Stimulated activated CD8-positive, alpha-beta memory T cell treated with anti-CD3 and anti-CD28 coated beads, Interleukin-2, amount 100 ng/mL, for 1 hour (primary cell): ENCODE measurements around the gene SLC9A5.

Source experiments
- DNase-seq, 2 donors: peaks; one replicate each; pipeline ENCODE4 v3.0.0-alpha.2; 2020; ENCODE audit warnings: low read depth in 2 of 2

Gene SLC9A5

GRCh38 chr16:67240506-67240905 is 8.3 kb upstream of the SLC9A5 start:
- no peak for DNase-seq

GRCh38 chr16:67241008-67241900 is 7.5 kb upstream of the SLC9A5 start:
- no peak for DNase-seq

GRCh38 chr16:67242138-67242730 is 6.5 kb upstream of the SLC9A5 start:
- no peak for DNase-seq

GRCh38 chr16:67243481-67243880 is 5.3 kb upstream of the SLC9A5 start:
- no peak for DNase-seq

GRCh38 chr16:67244387-67245185 is 4.2 kb upstream of the SLC9A5 start:
- DNase-seq, result peak; percentile 62 to 67

- no peak for DNase-seq
These were observed 3.6 kb upstream of the SLC9A5 start for GRCh38 chr16:67245186-67245585.

GRCh38 chr16:67245674-67246080 is 3.1 kb upstream of the SLC9A5 start:
- no peak for DNase-seq

- DNase-seq, result peak in 1 of 2 donors; percentile 35
These were observed 2.6 kb upstream of the SLC9A5 start for GRCh38 chr16:67246081-67246755.

- DNase-seq, result peak in 1 of 2 donors; percentile 15
These were observed 2.0 kb upstream of the SLC9A5 start for GRCh38 chr16:67246756-67247191.

- peak; percentile 93 to 95 for DNase-seq
These were observed 1.3 kb upstream of the SLC9A5 start, which contains the start of gene FHOD1 for GRCh38 chr16:67247192-67248072. TSS of gene FHOD1 (minus strand) at chr16:67247481. CDS start at chr16:67247410, 71 bp downstream.

GRCh38 chr16:67248073-67248400 is 742 bp upstream of the SLC9A5 start:
- no peak for DNase-seq

GRCh38 chr16:67249178-67250044 is 632 bp downstream of the SLC9A5 start:
- DNase-seq, result no peak

- DNase-seq, result no peak
These were observed 1.2 kb downstream of the SLC9A5 start for GRCh38 chr16:67250045-67250327.

- no peak for DNase-seq
These were observed 4.1 kb downstream of the SLC9A5 start for GRCh38 chr16:67252609-67253497.

- DNase-seq, result no peak
These were observed 6.2 kb downstream of the SLC9A5 start for GRCh38 chr16:67254801-67255552.

GRCh38 chr16:67255553-67256221 is 6.9 kb downstream of the SLC9A5 start:
- no peak for DNase-seq

GRCh38 chr16:67256701-67257230 is 8.0 kb downstream of the SLC9A5 start:
- DNase-seq, result no peak
